Activated CD8-positive, alpha-beta memory T cell treated with anti-CD3 and anti-CD28 coated beads, Interleukin-2, amount 50 U/mL, for 48 hours (primary cell): ENCODE data around the gene ALG14.

ENCODE experiments used
- DNase-seq: peaks from one replicate; pipeline ENCODE4 v3.0.0-alpha.2; 2020

Gene ALG14

GRCh38 chr1:94979656-94980581 is 92.8 kb downstream of the ALG14 start:
- no peak for DNase-seq

GRCh38 chr1:94979131-94979530 is 93.6 kb downstream of the ALG14 start:
- DNase-seq: no peak

GRCh38 chr1:94978401-94978800 is 94.3 kb downstream of the ALG14 start:
- no peak for DNase-seq

GRCh38 chr1:94976971-94977548 is 95.7 kb downstream of the ALG14 start:
- no peak for DNase-seq

GRCh38 chr1:94974824-94975223 is 97.9 kb downstream of the ALG14 start:
- DNase-seq: no peak

- DNase-seq: no peak
Measured at GRCh38 chr1:94974241-94974640, 98.5 kb downstream of the ALG14 start.

GRCh38 chr1:94973309-94973922 is 99.3 kb downstream of the ALG14 start:
- no peak for DNase-seq

- DNase-seq: no peak
Measured at GRCh38 chr1:94971491-94971924, 101.2 kb downstream of the ALG14 start.

GRCh38 chr1:94970783-94971182 is 102.0 kb downstream of the ALG14 start:
- DNase-seq: no peak

GRCh38 chr1:94969137-94969536 is 103.6 kb downstream of the ALG14 start:
- no peak for DNase-seq

GRCh38 chr1:94966033-94966432 is 106.7 kb downstream of the ALG14 start:
- DNase-seq: no peak

- no peak for DNase-seq
Measured at GRCh38 chr1:94963864-94964263, 108.9 kb downstream of the ALG14 start.

- DNase-seq: peak; percentile 54
Measured at GRCh38 chr1:94962409-94963265, 110.1 kb downstream of the ALG14 start.

- DNase-seq: no peak
Measured at GRCh38 chr1:94961988-94962387, 110.8 kb downstream of the ALG14 start.

GRCh38 chr1:94961582-94961981 is 111.2 kb downstream of the ALG14 start:
- no peak for DNase-seq

GRCh38 chr1:94958081-94958480 is 114.7 kb downstream of the ALG14 start:
- no peak for DNase-seq

- DNase-seq: no peak
Measured at GRCh38 chr1:94955767-94956632, 116.8 kb downstream of the ALG14 start.

GRCh38 chr1:94954263-94955220 is 118.2 kb downstream of the ALG14 start:
- no peak for DNase-seq

GRCh38 chr1:94953746-94954145 is 119.0 kb downstream of the ALG14 start:
- DNase-seq: no peak

- DNase-seq: no peak
Measured at GRCh38 chr1:94953107-94953506, 119.6 kb downstream of the ALG14 start.

GRCh38 chr1:94952539-94952938 is 120.2 kb downstream of the ALG14 start:
- DNase-seq: no peak
